GM10266 (cell line): ENCODE data around the gene SOCS3.

Source experiments
- DNase-seq: peaks from one replicate; pipeline ENCODE4 v3.0.0; 2012; ENCODE audit errors: extremely low spot score
- TF ChIP-seq, protein P1 (sequence below): IDR thresholded peaks from 2 replicates; pipeline ENCODE4 v1.5.1; 2012; ENCODE audit warnings: mild to moderate bottlenecking, low read depth; ENCODE audit not compliant: control insufficient read depth, insufficient read depth; ENCODE audit errors: missing control alignments

Gene SOCS3

GRCh38 chr17:78379131-78379491 is 19.2 kb upstream of the SOCS3 start:
- TF ChIP-seq, protein P1, sequence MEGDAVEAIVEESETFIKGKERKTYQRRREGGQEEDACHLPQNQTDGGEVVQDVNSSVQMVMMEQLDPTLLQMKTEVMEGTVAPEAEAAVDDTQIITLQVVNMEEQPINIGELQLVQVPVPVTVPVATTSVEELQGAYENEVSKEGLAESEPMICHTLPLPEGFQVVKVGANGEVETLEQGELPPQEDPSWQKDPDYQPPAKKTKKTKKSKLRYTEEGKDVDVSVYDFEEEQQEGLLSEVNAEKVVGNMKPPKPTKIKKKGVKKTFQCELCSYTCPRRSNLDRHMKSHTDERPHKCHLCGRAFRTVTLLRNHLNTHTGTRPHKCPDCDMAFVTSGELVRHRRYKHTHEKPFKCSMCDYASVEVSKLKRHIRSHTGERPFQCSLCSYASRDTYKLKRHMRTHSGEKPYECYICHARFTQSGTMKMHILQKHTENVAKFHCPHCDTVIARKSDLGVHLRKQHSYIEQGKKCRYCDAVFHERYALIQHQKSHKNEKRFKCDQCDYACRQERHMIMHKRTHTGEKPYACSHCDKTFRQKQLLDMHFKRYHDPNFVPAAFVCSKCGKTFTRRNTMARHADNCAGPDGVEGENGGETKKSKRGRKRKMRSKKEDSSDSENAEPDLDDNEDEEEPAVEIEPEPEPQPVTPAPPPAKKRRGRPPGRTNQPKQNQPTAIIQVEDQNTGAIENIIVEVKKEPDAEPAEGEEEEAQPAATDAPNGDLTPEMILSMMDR: no peak
- DNase-seq: no peak

- TF ChIP-seq, protein P1: no peak
- DNase-seq: peak; percentile 84
These were observed 18.6 kb upstream of the SOCS3 start, which contains the start of gene PGS1 for GRCh38 chr17:78378225-78379130. Gene PGS1, plus strand, starts transcription at chr17:78378649. Its CDS starts 17 bp downstream, at chr17:78378666.

DNA sequence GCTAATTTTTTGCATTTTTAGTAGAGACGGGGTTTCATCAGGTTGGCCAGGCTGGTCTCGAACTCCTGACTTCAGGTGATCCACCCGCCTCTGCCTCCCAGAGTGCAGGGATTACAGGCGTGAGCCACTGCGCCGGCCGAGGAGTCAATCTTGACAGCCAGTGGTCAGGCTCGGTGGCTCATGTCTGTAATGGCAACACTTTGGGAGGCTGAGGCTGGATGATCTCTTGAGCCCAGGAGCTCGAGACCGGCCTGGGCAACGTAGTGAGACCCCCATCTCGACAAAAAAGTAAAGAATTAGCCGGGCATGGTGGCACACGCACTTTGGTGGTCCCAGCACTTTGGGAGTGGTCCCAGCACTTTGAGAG is 18.0 kb upstream of the SOCS3 start:
- no peak for DNase-seq
- TF ChIP-seq, protein P1: no peak

DNA sequence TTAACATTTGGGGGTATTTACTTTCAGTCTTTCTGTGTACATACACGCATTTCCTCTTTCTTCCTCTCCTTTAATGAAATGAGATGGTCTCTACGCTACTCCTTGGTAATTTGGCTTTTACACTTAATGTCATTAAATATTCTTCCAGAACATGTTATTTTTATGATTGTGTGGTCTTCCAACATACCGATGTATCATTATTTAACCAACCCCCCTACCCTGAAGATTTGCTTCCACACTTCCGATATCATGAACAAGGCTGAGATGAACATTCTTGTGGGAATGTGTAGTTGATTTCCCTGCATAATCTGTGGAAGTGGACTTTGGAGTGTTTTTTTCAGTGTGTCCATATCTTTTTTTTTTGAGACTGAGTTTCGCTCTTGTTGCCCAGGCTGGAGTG is 16.3 kb upstream of the SOCS3 start:
- TF ChIP-seq, protein P1: no peak
- DNase-seq: no peak

GRCh38 chr17:78375401-78376151 is 15.7 kb upstream of the SOCS3 start:
- DNase-seq: no peak

DNA sequence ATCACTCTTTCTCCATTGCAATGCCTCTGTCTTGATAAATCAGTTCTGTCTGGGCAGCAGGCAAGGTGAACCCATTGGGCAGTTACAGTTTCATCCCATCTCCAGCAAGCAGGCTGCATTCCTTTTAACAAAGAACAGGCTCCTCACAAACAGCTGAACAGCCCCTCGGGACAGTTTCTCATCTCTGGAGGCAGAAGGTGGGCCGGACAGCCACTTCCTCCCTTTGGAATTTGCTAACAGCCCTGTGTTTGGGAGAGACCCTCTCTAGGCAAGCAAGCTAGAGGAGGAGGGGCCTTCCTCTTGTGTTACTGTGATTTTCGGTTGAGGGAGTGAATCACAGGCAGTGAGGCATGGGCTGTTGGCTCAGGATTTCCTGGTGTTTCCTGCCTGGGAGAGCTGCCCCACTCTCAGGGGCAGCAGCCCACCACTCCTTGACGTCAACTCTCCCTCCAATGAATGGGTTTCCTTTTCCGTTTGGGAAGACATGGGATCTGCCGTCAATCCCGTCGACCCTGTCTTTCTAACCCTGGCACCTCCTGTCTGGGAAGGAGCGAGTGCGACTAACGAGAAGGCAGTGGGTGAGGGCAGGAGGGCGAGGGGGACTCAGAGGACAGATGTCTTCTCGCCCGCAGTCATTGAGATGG is 14.9 kb upstream of the SOCS3 start:
- TF ChIP-seq, protein P1: no peak
- no peak for DNase-seq

More at GRCh38 chr17:78375401-78376151, 15.7 kb upstream of the SOCS3 start:
- TF ChIP-seq, protein P1: no peak

- DNase-seq: no peak
These were observed 14.3 kb upstream of the SOCS3 start for GRCh38 chr17:78374189-78374588.

More at GRCh38 chr17:78374189-78374588, 14.3 kb upstream of the SOCS3 start:
- TF ChIP-seq, protein P1: no peak
